Activated CD4-positive, alpha-beta T cell treated with anti-CD3 and anti-CD28 coated beads for 4 hours (primary cell): Measurements from ENCODE around the gene PATL2.
"Not testable (repeated sequence)": the region's sequence is repeated elsewhere in the genome, so short reads cannot be mapped to it uniquely, and the experiment has no call there.

Source experiments
- DNase-seq, 2 donors: peaks; one replicate each; pipeline ENCODE4 v3.0.0-alpha.2; 2020

PATL2 gene

DNA sequence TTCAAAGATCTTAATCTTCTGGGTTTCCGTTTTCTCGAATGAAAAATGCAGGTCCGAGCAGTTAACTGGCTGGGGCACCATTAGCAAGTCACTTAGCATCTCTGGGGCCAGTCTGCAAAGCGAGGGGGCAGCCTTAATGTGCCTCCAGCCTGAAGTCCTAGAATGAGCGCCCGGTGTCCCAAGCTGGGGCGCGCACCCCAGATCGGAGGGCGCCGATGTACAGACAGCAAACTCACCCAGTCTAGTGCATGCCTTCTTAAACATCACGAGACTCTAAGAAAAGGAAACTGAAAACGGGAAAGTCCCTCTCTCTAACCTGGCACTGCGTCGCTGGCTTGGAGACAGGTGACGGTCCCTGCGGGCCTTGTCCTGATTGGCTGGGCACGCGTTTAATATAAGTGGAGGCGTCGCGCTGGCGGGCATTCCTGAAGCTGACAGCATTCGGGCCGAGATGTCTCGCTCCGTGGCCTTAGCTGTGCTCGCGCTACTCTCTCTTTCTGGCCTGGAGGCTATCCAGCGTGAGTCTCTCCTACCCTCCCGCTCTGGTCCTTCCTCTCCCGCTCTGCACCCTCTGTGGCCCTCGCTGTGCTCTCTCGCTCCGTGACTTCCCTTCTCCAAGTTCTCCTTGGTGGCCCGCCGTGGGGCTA lies at the start of gene PATL2, which contains the start of gene B2M:
PATL2 (minus strand) TSS at position 228 of the 647 bp plus-strand sequence. CDS start 34,833 bp downstream, outside the sequence.
B2M (plus strand) TSS at position 422 of the 647 bp plus-strand sequence; CDS start at position 452, 30 bp downstream.
- DNase-seq: peak; percentile 96

- no peak for DNase-seq
Measured at GRCh38 chr15:44753345-44753744, 42.2 kb upstream of the PATL2 start.

DNA sequence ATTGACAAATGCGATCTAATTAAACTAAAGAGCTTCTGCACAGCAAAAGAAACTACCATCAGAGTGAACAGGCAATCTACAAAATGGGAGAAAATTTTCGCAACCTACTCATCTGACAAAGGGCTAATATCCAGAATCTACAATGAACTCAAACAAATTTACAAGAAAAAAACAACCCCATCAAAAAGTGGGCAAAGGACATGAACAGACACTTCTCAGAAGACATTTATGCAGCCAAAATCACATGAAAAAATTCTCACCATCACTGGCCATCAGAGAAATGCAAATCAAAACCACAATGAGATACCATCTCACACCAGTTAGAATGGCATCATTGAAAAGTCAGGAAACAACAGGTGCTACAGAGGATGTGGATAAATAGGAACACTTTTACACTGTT lies 32.3 kb upstream of the PATL2 start:
- DNase-seq: not testable (repeated sequence)

DNA sequence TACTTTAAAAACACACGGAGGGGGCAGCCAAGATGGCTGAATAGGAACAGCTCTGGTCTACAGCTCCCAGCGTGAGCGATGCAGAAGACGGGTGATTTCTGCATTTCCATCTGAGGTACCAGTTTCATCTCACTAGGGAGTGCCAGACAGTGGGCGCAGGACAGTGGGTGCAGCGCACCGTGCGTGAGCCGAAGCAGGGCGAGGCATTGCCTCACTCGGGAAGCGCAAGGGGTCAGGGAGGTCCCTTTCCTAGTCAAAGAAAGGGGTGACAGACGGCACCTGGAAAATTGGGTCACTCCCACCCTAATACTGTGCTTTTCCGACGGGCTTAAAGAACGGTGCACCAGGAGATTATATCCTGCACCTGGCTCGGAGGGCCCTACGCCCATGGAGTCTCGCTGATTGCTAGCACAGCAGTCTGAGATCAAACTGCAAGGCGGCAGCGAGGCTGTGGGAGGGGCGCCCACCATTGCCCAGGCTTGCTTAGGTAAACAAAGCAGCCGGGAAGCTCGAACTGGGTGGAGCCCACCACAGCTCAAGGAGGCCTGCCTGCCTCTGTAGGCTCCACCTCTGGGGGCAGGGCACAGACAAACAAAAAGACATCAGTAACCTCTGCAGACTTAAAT lies 28.2 kb upstream of the PATL2 start:
- DNase-seq: not testable (repeated sequence)

GRCh38 chr15:44738340-44738984 lies 27.3 kb upstream of the PATL2 start:
- no peak for DNase-seq

DNA sequence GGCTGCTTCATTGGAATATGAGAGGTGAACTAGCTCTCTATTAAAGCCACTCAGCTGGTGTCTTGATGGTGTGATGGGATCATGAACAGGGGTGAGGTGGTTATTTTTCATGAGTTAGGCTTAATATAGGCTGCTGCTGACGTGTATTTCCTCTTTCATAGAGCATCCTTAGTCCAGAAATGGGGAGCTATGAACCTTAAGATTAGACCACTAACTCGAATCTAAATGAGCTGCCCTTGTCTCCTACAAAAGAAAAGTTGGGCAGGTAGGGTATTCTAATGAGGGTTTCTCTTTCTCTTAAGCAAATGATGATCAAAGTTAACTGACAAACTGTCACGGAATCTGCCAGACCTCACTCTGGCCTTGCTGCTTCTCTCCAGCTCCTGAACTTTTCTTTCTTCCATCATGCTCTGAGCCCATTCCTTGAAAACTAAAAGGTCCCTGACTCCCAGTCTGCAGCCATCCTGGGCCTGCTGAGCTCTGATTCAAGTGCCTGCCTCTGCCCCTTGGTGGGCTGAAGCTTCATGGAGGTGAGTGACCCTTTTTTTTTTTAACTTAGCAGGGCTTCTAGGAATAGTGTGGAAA lies 25.1 kb upstream of the PATL2 start, which contains the start of gene TRIM69:
TRIM69 (plus strand) TSS at position 348 of the 585 bp plus-strand sequence; CDS start at position 525, 177 bp downstream.
- no peak for DNase-seq

DNA sequence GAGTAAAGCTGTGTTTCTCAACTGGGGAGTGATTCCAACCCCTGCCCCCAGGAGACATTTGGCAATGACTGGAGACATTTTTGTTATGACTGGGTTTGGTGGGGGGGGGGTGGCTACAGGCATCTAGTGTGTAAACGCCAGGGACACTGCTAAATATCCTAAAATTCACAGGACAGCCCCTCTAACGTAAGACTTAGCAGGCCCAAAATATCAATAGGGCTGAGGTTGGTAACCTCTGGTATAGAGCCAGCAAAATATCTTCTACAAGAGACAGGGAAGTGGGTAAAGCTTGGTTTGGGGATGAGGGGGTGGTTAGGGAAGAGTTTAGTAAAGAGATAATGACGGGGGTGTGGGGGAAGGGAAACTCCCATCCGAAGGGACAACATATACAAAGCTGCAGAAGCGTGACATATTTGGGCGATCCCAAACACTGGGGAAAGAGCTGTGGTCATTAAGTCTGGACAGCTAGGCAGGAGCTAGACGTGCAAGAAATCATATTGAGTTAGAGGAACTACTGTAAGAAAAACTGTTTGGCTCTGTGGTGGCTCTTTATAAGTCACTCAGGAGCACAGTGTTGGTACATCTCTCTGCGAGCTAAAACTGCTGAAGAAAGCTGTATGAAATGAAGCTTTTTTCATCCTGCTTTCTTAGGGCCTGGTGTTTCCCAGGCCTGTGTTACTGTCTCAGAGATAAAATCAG lies 24.5 kb upstream of the PATL2 start:
- DNase-seq: peak; percentile 39 to 48

DNA sequence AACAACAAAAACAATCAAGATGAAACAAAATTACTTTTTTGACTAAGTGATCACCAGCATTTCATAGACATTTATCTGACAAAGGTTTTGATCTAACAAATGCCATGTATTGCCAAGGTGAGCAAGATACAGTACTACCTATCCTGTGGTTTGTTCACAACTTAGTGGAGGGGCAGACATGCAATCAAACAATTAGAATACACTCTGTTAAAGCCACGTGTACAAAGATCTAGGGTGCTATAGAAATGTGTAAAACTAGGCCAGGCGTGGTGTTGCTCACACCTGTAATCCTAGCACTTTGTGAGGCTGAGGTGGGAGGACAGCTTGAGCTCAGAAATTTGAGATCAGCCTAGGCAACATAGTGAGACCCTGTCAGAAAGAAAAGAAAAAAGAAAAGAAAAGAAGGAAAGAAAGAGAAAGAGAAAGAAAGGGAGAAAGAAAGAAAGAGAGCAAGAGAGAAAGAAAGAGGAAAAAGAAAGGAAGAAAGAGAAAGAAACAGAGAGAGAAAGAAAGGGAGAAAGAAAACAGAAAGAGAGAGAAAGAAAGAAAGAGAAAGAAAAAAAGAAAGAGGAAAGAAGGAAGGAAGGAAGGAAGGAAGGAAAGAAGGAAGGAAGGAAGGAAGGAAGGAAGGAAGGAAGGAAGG lies 23.8 kb upstream of the PATL2 start:
- no peak for DNase-seq

- peak; percentile 43 to 56 for DNase-seq
Measured at GRCh38 chr15:44729408-44730127, 18.4 kb upstream of the PATL2 start.

DNA sequence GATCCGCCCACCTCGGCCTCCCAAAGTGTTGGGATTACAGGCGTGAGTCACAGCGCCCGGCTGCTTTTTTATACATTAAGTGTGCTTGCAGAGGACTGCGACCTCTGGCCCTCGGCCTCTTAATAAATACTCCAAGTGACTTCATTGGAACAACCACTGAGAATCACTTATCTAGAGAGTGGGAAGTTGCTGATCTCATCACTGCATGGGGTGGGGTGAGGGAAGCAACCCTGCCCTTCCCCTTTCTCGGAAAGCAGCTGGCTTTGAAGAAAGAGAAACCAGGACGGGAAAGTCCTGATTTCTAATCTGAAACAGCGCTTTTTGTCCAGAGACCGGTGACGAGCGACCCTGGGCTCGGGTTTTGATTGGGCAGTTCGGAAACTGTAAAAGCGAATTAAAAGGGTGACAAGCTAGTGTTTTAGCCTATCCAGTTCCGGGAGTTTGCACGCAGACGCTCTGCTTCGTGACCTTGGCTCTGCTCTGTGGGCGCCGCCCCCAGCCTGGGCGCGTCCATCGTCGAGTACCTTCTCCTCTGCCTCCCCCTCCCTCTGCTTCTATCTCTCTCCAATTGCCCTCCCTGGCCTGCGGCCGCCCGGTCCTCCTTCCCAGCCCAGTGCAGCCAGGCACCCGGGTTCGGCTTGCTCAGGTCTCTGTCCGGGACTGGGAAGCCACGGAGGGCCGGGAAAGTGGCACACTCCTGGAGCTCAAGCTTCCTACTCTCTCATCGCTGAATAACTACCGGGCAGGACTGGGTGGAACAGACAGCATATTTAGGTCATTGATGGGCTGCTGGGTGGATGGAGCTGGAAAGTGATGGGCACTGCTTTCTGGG lies 17.7 kb upstream of the PATL2 start:
- DNase-seq: peak; percentile 94 to 99

GRCh38 chr15:44728232-44728575 lies 17.1 kb upstream of the PATL2 start:
- DNase-seq: not testable (repeated sequence)

DNA sequence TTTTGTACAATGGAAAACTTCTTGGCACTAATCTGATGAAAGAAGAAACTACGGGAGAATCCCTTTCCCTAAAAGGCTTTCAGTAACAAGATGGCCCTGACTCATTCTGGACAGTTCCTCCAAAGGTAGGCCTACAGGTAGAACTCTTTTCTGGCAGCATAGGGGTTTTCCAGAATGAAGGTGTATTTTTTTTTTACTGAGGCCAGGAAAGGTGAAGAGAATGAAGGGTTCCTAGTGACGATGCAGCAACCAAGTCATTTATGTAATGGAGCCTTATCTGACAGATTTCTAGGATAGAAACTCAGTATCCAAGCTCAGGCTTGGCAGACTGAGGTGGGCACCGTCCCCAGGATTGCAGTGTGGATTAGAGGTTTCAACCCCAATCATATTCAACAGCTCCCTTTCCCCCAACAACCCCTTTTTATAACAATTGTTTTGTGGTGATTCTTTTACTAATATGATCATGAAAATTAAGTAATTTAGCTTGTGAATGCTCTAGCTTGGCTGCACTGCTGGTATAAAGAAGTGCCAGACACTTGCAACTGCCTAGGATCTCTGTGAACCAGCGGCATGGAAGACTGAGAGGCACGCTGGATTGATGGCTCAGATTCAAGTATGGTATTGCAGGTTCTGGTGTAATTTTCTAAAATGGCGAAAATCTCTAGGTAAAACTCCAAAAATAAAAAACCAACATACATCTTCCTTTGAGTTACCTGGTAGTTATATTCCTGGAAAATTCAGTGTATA lies 16.5 kb upstream of the PATL2 start:
- no peak for DNase-seq

DNA sequence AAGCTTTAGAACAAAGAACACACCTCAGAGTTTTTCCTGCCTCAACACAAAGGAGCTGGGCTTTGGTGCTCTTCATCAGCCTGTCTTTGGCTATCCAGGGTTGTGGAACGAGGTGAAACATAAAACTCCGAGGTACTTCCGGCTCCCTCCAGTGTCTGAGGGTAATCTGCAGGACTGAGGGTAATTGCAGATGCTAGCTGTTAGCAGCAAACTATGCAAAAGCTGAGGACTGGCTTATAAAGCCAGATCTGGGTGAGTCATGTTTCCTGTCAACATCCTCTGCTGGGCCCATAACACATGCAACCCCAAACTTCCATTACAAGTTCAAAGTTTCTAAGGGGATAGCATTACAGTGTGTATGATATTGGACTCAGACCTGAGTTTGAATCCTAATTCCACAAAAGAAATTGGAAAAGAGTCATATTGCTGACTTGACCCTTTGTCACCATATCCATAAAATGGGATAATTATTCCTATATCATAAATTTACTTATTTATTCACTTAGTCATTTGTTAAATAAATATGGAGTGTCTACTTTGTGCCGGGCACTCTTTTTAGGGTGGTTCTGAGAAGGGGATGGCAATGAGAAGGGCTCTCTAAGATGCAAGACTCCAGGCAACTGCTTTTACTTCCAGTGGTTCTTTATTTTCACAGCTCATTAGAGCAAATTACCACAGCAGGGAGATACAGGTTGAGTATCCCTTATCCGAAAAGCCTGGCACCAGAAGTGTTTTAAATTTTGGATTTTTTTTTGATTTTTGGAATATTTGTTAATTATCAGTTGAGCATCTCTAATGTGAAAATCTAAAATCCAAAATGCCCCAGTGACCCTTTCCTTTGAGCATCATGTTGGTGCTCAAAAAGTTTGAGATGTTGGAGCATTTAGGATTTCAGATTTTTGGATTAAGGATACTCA lies 15.7 kb upstream of the PATL2 start:
- peak; percentile 74 for DNase-seq

- no peak for DNase-seq
Measured at GRCh38 chr15:44726136-44726535, 15.0 kb upstream of the PATL2 start.

DNA sequence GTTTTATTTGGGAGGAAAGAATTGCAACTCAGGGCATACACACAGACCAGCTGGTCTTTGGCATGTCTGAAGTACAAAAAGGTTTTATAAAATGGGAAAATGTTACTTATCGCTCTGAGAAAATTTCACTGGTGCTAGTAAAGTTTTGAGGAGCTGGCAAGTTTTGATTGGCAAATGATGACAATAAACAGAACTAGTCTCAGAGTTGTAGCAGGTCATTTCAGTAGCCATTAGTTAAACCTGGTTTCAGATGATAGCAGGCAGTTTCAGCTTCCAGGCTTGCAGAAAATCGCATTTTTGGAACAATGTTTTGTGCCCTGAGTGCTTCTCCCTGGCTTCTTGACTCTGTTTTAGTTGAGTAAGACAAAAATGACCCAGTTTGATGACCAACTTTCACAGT lies 10.9 kb upstream of the PATL2 start:
- DNase-seq: no peak

GRCh38 chr15:44720460-44721176 lies 9.5 kb upstream of the PATL2 start:
- DNase-seq: peak in 1 of 2 donors; percentile 27

DNA sequence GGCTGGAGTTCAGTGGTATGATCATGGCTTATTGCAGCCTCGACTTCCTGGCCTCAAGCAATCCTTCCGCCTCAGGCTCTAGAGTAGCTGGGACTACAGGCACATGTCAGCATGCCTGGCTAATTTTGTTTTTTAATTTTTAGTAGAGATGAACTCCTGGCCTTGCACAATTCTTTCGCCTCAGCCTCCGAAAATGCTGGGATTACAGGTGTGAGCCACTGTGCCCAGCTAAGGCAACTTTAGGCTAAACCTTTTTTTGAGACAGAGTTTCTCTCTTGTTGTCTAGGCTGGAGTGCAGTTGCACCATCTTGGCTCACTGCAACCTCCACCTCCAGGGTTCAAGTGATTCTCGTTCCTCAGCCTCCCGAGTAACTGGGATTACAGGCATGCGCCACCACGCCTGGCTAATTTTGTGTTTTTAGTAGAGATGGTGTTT lies 8.9 kb upstream of the PATL2 start:
- peak in 1 of 2 donors; percentile 30 for DNase-seq
